Measurements from ENCODE around the gene POLA1. TPM values are rescaled to one million over a fixed set of nuclear protein-coding genes. Genes with fewer than 3 reads are reported as not detected.

The POLA1 gene
- total RNA-seq, 2 donors from 2014 or later: 7.7 to 8.7 TPM

GRCh38 chrX:25016938-25017598 lies 323.4 kb downstream of the POLA1 start:
- ATAC-seq (no peak), DNase-seq (no peak)
- peaks cover 14% of the 10 kb centered on the region for H3K4me1 Mint-ChIP-seq
- H3K27ac Mint-ChIP-seq: no peak overlapping the region
- no peaks in the 10 kb centered on the region for H3K9me3 ChIP-seq (ENCODE audit: control insufficient read depth, low read length, poor library complexity, severe bottlenecking)
- H3K4me3 Mint-ChIP-seq: peak overlapping the region; percentile 21
- peaks cover 4% of the 10 kb centered on the region for H3K36me3 Mint-ChIP-seq (ENCODE audit: low read depth)
- H3K27me3 Mint-ChIP-seq: peaks cover 52% of the 10 kb centered on the region

DNA sequence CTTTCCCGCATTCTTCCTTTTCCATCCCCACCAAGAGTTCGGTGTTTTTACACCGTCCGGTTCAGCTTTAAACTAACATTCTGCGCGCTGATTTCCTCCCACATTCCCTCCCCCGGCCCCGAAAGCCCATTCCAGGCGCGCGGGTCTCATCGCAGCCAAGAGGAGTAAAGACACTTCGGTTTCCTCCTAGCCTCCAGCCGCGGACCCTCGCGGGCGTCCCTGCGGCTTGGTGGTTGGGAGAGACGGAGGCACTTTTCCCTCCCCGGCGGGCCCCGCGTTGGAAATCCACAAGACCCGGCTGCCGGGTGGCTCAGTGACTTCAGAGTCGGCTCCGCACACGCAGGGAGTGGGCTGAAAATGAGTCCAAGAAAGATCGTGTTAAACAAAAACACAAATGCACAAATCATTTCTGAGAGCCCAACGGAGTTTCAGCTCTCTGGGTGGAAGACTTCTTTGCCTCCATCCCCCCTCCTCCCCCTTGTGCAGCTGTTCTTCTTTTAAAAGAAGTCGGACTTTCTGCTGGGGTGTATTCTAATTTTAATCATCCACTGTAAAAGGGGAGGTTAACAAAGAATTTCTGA lies 324.0 kb downstream of the POLA1 start:
- Mint-ChIP-seq H3K4me3 (no peak overlapping the region), H3K27ac (no peak overlapping the region), H3K27me3 (peaks cover 55% of the 10 kb centered on the region), H3K4me1 (peaks cover 18% of the 10 kb centered on the region), H3K36me3 (ENCODE audit: low read depth) (peaks cover 4% of the 10 kb centered on the region)
- DNase-seq: no peak
- no peak for ATAC-seq
- no peaks in the 10 kb centered on the region for H3K9me3 ChIP-seq (ENCODE audit: control insufficient read depth, low read length, poor library complexity, severe bottlenecking)

GRCh38 chrX:25018682-25019081 lies 325.0 kb downstream of the POLA1 start:
- DNase-seq (no peak), ATAC-seq (no peak)
- Mint-ChIP-seq H3K4me1 (peaks cover 15% of the 10 kb centered on the region), H3K27me3 (peaks cover 58% of the 10 kb centered on the region), H3K27ac (no peak overlapping the region), H3K36me3 (ENCODE audit: low read depth) (peaks cover 4% of the 10 kb centered on the region), H3K4me3 (no peak overlapping the region)
- no peaks in the 10 kb centered on the region for H3K9me3 ChIP-seq (ENCODE audit: control insufficient read depth, low read length, poor library complexity, severe bottlenecking)

GRCh38 chrX:25019707-25020390 lies 326.1 kb downstream of the POLA1 start:
- peaks cover 2% of the 10 kb centered on the region for H3K36me3 Mint-ChIP-seq (ENCODE audit: low read depth)

GRCh38 chrX:25020391-25020904 lies 326.7 kb downstream of the POLA1 start:
- peaks cover 10% of the 10 kb centered on the region for H3K4me1 Mint-ChIP-seq
- no peak for ATAC-seq

More at GRCh38 chrX:25019707-25020390, 326.1 kb downstream of the POLA1 start:
- H3K27ac Mint-ChIP-seq: no peak overlapping the region
- no peak for DNase-seq
- peaks cover 10% of the 10 kb centered on the region for H3K4me1 Mint-ChIP-seq
- peak overlapping the region; percentile 49 for H3K4me3 Mint-ChIP-seq
- no peak for ATAC-seq
- peaks cover 62% of the 10 kb centered on the region for H3K27me3 Mint-ChIP-seq
- no peaks in the 10 kb centered on the region for H3K9me3 ChIP-seq (ENCODE audit: control insufficient read depth, low read length, poor library complexity, severe bottlenecking)

GRCh38 chrX:25020905-25021449 lies 327.3 kb downstream of the POLA1 start:
- H3K27me3 Mint-ChIP-seq: peaks cover 57% of the 10 kb centered on the region
- H3K27ac Mint-ChIP-seq: no peak overlapping the region
- H3K36me3 Mint-ChIP-seq (ENCODE audit: low read depth): peaks cover 2% of the 10 kb centered on the region
- H3K4me1 Mint-ChIP-seq: peaks cover 10% of the 10 kb centered on the region
- no peaks in the 10 kb centered on the region for H3K9me3 ChIP-seq (ENCODE audit: control insufficient read depth, low read length, poor library complexity, severe bottlenecking)
- peak overlapping the region; percentile 67 for H3K4me3 Mint-ChIP-seq
- DNase-seq: peak in 2 of 3 donors; percentile 29 to 34
- ATAC-seq: peak; percentile 54

More at GRCh38 chrX:25020391-25020904, 326.7 kb downstream of the POLA1 start:
- Mint-ChIP-seq H3K36me3 (ENCODE audit: low read depth) (peaks cover 2% of the 10 kb centered on the region), H3K27ac (no peak overlapping the region), H3K27me3 (peaks cover 60% of the 10 kb centered on the region), H3K4me3 (peak overlapping the region; percentile 49)
- DNase-seq: no peak
- no peaks in the 10 kb centered on the region for H3K9me3 ChIP-seq (ENCODE audit: control insufficient read depth, low read length, poor library complexity, severe bottlenecking)

DNA sequence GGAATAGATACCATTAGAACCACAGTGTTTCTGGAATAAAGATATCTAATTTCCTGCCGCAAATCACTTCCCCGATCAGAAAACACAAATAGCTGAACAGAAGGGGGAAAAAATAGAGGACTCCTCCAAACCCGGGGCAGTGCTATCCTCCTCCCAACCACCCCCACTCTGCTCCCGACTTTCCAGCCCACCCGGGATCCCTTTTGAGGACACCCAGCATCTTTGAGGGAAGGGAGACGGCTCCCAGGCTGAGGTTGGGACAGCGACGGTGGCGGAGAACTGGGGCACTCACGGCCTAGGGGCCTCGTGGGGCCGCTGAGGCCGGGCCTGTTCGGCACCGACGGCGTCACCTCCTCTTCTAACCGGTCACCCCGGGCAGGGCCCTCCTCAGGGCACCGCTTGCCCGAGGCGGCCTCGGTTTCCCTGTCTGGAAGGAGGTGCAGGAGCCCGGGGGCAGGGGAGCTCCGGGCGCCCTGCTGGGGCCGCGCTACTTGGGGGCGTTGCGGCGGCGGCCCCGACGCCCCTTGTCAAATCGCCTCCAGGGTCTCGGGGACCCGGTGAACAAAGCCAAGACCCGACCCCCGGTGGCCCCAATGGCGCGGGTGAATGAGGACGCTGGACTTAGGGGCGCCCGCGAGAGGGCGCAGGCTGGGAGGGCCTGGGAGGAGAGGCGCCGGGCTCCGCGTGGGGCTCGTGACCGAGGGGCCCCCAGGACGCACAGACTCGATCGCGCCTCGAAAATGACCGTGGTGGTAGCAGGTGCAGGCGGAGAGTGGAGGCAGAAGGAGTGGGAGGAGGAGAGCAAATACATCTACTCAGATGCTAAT lies 329.0 kb downstream of the POLA1 start:
- no peak for ATAC-seq
- Mint-ChIP-seq H3K27ac (no peak overlapping the region), H3K4me1 (peaks cover 10% of the 10 kb centered on the region), H3K36me3 (ENCODE audit: low read depth) (no peaks in the 10 kb centered on the region), H3K4me3 (peak overlapping the region; percentile 16), H3K27me3 (peaks cover 41% of the 10 kb centered on the region)
- DNase-seq: no peak
- H3K9me3 ChIP-seq (ENCODE audit: control insufficient read depth, low read length, poor library complexity, severe bottlenecking): no peaks in the 10 kb centered on the region

GRCh38 chrX:25023908-25024307 lies 330.2 kb downstream of the POLA1 start:
- DNase-seq (no peak), ATAC-seq (no peak)
- Mint-ChIP-seq H3K4me3 (peak overlapping the region; percentile 10), H3K27me3 (peaks cover 38% of the 10 kb centered on the region), H3K27ac (no peak overlapping the region), H3K4me1 (peaks cover 10% of the 10 kb centered on the region), H3K36me3 (ENCODE audit: low read depth) (no peaks in the 10 kb centered on the region)
- no peaks in the 10 kb centered on the region for H3K9me3 ChIP-seq (ENCODE audit: control insufficient read depth, low read length, poor library complexity, severe bottlenecking)

GRCh38 chrX:25025615-25026014 lies 331.9 kb downstream of the POLA1 start:
- no peak for ATAC-seq
- no peak overlapping the region for H3K27ac Mint-ChIP-seq
- H3K4me3 Mint-ChIP-seq: no peak overlapping the region
- DNase-seq: no peak
- no peaks in the 10 kb centered on the region for H3K9me3 ChIP-seq (ENCODE audit: control insufficient read depth, low read length, poor library complexity, severe bottlenecking)
- no peaks in the 10 kb centered on the region for H3K36me3 Mint-ChIP-seq (ENCODE audit: low read depth)
- H3K4me1 Mint-ChIP-seq: peaks cover 10% of the 10 kb centered on the region
- peaks cover 41% of the 10 kb centered on the region for H3K27me3 Mint-ChIP-seq

- DNase-seq (no peak), ATAC-seq (no peak)
- Mint-ChIP-seq H3K4me1 (peaks cover 9% of the 10 kb centered on the region), H3K27ac (no peak overlapping the region), H3K4me3 (no peak overlapping the region), H3K27me3 (peaks cover 36% of the 10 kb centered on the region), H3K36me3 (ENCODE audit: low read depth) (no peaks in the 10 kb centered on the region)
- no peaks in the 10 kb centered on the region for H3K9me3 ChIP-seq (ENCODE audit: control insufficient read depth, low read length, poor library complexity, severe bottlenecking)
These were observed 332.9 kb downstream of the POLA1 start for GRCh38 chrX:25026576-25026975.

GRCh38 chrX:25028726-25029125 lies 335.0 kb downstream of the POLA1 start:
- DNase-seq (no peak), ATAC-seq (no peak)
- Mint-ChIP-seq H3K4me1 (no peaks in the 10 kb centered on the region), H3K27me3 (peaks cover 20% of the 10 kb centered on the region), H3K36me3 (ENCODE audit: low read depth) (no peaks in the 10 kb centered on the region), H3K4me3 (no peak overlapping the region), H3K27ac (no peak overlapping the region)
- no peaks in the 10 kb centered on the region for H3K9me3 ChIP-seq (ENCODE audit: control insufficient read depth, low read length, poor library complexity, severe bottlenecking)

GRCh38 chrX:25029288-25029825 lies 335.6 kb downstream of the POLA1 start:
- H3K27me3 Mint-ChIP-seq: peaks cover 14% of the 10 kb centered on the region
- ATAC-seq: no peak
- no peaks in the 10 kb centered on the region for H3K4me1 Mint-ChIP-seq
- no peaks in the 10 kb centered on the region for H3K36me3 Mint-ChIP-seq (ENCODE audit: low read depth)
- no peaks in the 10 kb centered on the region for H3K9me3 ChIP-seq (ENCODE audit: control insufficient read depth, low read length, poor library complexity, severe bottlenecking)
- DNase-seq: no peak
- H3K4me3 Mint-ChIP-seq: no peak overlapping the region
- H3K27ac Mint-ChIP-seq: no peak overlapping the region
